HEK293T (cell line): ENCODE results near the gene NFASC.

Experiments used
- ARNT ChIP-seq: fragments of 450-650 bp; IDR thresholded peaks from 2 replicates; pipeline ENCODE4 v1.6.1; 2017; ENCODE audit warnings: mild to moderate bottlenecking
- BHLHE40 ChIP-seq: fragments of 450-650 bp; IDR thresholded peaks from 2 replicates; pipeline ENCODE4 v1.6.1; 2016; ENCODE audit warnings: mild to moderate bottlenecking, moderate library complexity, borderline replicate concordance
- CTBP1 ChIP-seq: fragments of 450-650 bp; IDR thresholded peaks from 2 replicates; pipeline ENCODE4 v1.6.1; 2016; ENCODE audit warnings: borderline replicate concordance
- ELF4 ChIP-seq: fragments of 450-650 bp; IDR thresholded peaks from 2 replicates; pipeline ENCODE4 v1.6.1; 2017; ENCODE audit warnings: antibody characterized with exemption
- FOXK2 ChIP-seq: fragments of 450-650 bp; IDR thresholded peaks from 2 replicates; pipeline ENCODE4 v1.6.1; 2016; ENCODE audit warnings: mild to moderate bottlenecking
- FOXM1 ChIP-seq: fragments of 450-650 bp; IDR thresholded peaks from 2 replicates; pipeline ENCODE4 v1.6.1; 2017; ENCODE audit warnings: mild to moderate bottlenecking, borderline replicate concordance
- HDGF ChIP-seq: fragments of 450-650 bp; IDR thresholded peaks from 2 replicates; pipeline ENCODE4 v1.6.1; 2017; ENCODE audit warnings: antibody characterized with exemption, borderline replicate concordance
- LEF1 ChIP-seq: fragments of 450-650 bp; IDR thresholded peaks from 2 replicates; pipeline ENCODE4 v1.6.1; 2017; ENCODE audit warnings: mild to moderate bottlenecking, borderline replicate concordance
- NFRKB ChIP-seq: fragments of 450-650 bp; IDR thresholded peaks from 2 replicates; pipeline ENCODE4 v1.6.1; 2016; ENCODE audit warnings: mild to moderate bottlenecking, moderate library complexity
- PKNOX1 ChIP-seq: fragments of 450-650 bp; IDR thresholded peaks from 2 replicates; pipeline ENCODE4 v1.6.1; 2016
- SP1 ChIP-seq: fragments of 450-650 bp; IDR thresholded peaks from 2 replicates; pipeline ENCODE4 v1.6.1; 2017
- SUZ12 ChIP-seq: fragments of 450-650 bp; IDR thresholded peaks from 2 replicates; pipeline ENCODE4 v1.6.1; 2016; ENCODE audit warnings: mild to moderate bottlenecking
- TARDBP ChIP-seq: fragments of 450-650 bp; IDR thresholded peaks from 2 replicates; pipeline ENCODE4 v1.6.1; 2016
- ZNF384 ChIP-seq: fragments of 450-650 bp; IDR thresholded peaks from 2 replicates; pipeline ENCODE4 v1.6.1; 2016

GRCh38 chr1:205048382-205048781 is 177.7 kb downstream of the NFASC start:
- TF ChIP-seq BHLHE40 (no peak), FOXK2 (no peak), SP1 (no peak), ELF4 (no peak), PKNOX1 (no peak), SUZ12 (no peak), ZNF384 (no peak), LEF1 (no peak), FOXM1 (no peak), HDGF (no peak), NFRKB (no peak), CTBP1 (no peak), ARNT (no peak), TARDBP (no peak)
